SK-N-SH (cell line): ENCODE data around the gene GFOD2.

Source experiments
- CHD2 ChIP-seq: fragments of 150-350 bp; IDR thresholded peaks from 2 replicates; pipeline ENCODE4 v1.6.1; 2018; ENCODE audit warnings: low read length; ENCODE audit not compliant: partially characterized antibody
- CTCF ChIP-seq: fragments of 200-600 bp; sonication (generic); IDR thresholded peaks from 2 replicates; pipeline ENCODE4 v1.6.1; 2017; ENCODE audit warnings: antibody characterized with exemption, mild to moderate bottlenecking, moderate library complexity
- EP300 ChIP-seq, 2 experiments: IDR thresholded peaks; 2 replicates each; pipeline versions ENCODE4 v1.4.0 to v1.6.1; 2012; ENCODE audit warnings: borderline replicate concordance in 1 of 2, low read depth in 1 of 2, low read length in 1 of 2
- IRF3 ChIP-seq: fragments of 150-350 bp; IDR thresholded peaks from 2 replicates; pipeline ENCODE4 v1.6.1; 2016; ENCODE audit warnings: mild to moderate bottlenecking, low read depth, low read length
- MAX ChIP-seq: IDR thresholded peaks from 2 replicates; pipeline ENCODE4 v1.4.0; 2012; ENCODE audit warnings: low read depth
- POLR2AphosphoS5 ChIP-seq: IDR thresholded peaks from 2 replicates; pipeline ENCODE4 v1.6.1; 2012; ENCODE audit warnings: low read depth, low read length
- RCOR1 ChIP-seq: fragments of 150-350 bp; IDR thresholded peaks from 2 replicates; pipeline ENCODE4 v1.6.1; 2017; ENCODE audit warnings: antibody characterized with exemption, low read length
- RFX5 ChIP-seq: IDR thresholded peaks from 2 replicates; pipeline ENCODE4 v1.6.1; 2012; ENCODE audit warnings: mild to moderate bottlenecking, improper control_type of control experiment, low read length
- SIN3A ChIP-seq: IDR thresholded peaks from 2 replicates; pipeline ENCODE4 v1.6.1; 2012; ENCODE audit warnings: low read depth, mild to moderate bottlenecking, low read length, moderate library complexity, borderline replicate concordance
- TAF1 ChIP-seq: IDR thresholded peaks from 2 replicates; pipeline ENCODE4 v1.6.1; 2012; ENCODE audit warnings: low read depth, mild to moderate bottlenecking, low read length, moderate library complexity, borderline replicate concordance
- TCF12 ChIP-seq: IDR thresholded peaks from 2 replicates; pipeline ENCODE4 v1.4.0; 2012
- USF1 ChIP-seq: IDR thresholded peaks from 2 replicates; pipeline ENCODE4 v1.4.0; 2012; ENCODE audit warnings: low read depth, borderline replicate concordance
- YY1 ChIP-seq: IDR thresholded peaks from 2 replicates; pipeline ENCODE4 v1.4.0; 2012; ENCODE audit warnings: low read depth, mild to moderate bottlenecking

- no peak for TF ChIP-seq EP300 (IDR thresholded peaks at IDR 0.05; ENCODE audit: borderline replicate concordance in 1 of 2, low read depth in 1 of 2, low read length in 1 of 2)
- no peak for TF ChIP-seq CHD2
- no peak for TF ChIP-seq IRF3
- TF ChIP-seq CTCF: no peak
- TF ChIP-seq RFX5: no peak
- TF ChIP-seq POLR2AphosphoS5: no peak
- no peak for TF ChIP-seq TAF1
- TF ChIP-seq YY1: no peak
- no peak for TF ChIP-seq SIN3A
- TF ChIP-seq MAX: no peak
- no peak for TF ChIP-seq USF1
- TF ChIP-seq RCOR1: no peak
- TF ChIP-seq TCF12: no peak
Observed at GRCh38 chr16:67762385-67762784, 43.3 kb upstream of the GFOD2 start.
